Gastrocnemius medialis (tissue), 4 donors: ENCODE measurements around the gene KAZALD1. TPM values are rescaled to one million over a fixed set of nuclear protein-coding genes. Genes with fewer than 3 reads are reported as not detected.

Source experiments
- ATAC-seq, 2 donors: fragments of 150-250 bp; one replicate each; pipeline ENCODE4 v1.9.1; 2016
- DNase-seq, 2 donors: peaks; one replicate each; pipeline ENCODE4 v3.0.0-alpha.2; 2019
- H3K27ac ChIP-seq, 4 donors: fragments of 200-600 bp; sonication (generic); 1 replicate in 1 of 4; 2 replicates in 3 of 4; pipeline ENCODE4 v1.5.1; 2016 to 2018; ENCODE audit warnings: mild to moderate bottlenecking in 2 of 4, moderate library complexity in 1 of 4
- H3K27me3 ChIP-seq, 3 donors: fragments of 200-600 bp; sonication (generic) in 2 of 3; 1 replicate in 1 of 3; 2 replicates in 2 of 3; pipeline versions ENCODE4 v1.5.1 to v1.6.0; 2016 to 2019; ENCODE audit warnings: mild to moderate bottlenecking in 1 of 3, moderate library complexity in 1 of 3
- H3K36me3 ChIP-seq, 2 donors: fragments of 200-600 bp; sonication (generic) in 1 of 2; one replicate each; pipeline ENCODE4 v1.5.1; 2017 to 2018
- H3K4me1 ChIP-seq, 2 donors: fragments of 200-600 bp; sonication (generic) in 1 of 2; one replicate each; pipeline ENCODE4 v1.5.1; 2016 to 2017; ENCODE audit warnings: mild to moderate bottlenecking in 2 of 2
- H3K4me3 ChIP-seq, 4 donors: fragments of 200-600 bp; sonication (generic) in 3 of 4; 1 replicate in 1 of 4; 2 replicates in 3 of 4; pipeline ENCODE4 v1.5.1; 2016 to 2019; ENCODE audit warnings: mild to moderate bottlenecking in 2 of 4
- H3K9me3 ChIP-seq, 3 donors: fragments of 200-600 bp; sonication (generic) in 2 of 3; 1 replicate in 1 of 3; 2 replicates in 2 of 3; pipeline ENCODE4 v1.5.1; 2016 to 2019
- POLR2A ChIP-seq, 2 donors: fragments of 450-650 bp; IDR thresholded peaks; one replicate each; pipeline ENCODE4 v1.6.1; 2017; ENCODE audit warnings: antibody characterized with exemption in 2 of 2, mild to moderate bottlenecking in 2 of 2, moderate library complexity in 2 of 2
- in situ Hi-C, 4 donors: fragments of 200-750 bp; cut with MboI; loops; one replicate each; pipeline versions ENCODE4 v1.15.0 to v1.8.0; 2017; ENCODE audit warnings: low sequenced_read_pairs in 4 of 4
- intact Hi-C: fragments of 100-400 bp; cut with DNase I; formaldehyde crosslinking; loops from one replicate; pipeline ENCODE4 v1.15.1; 2023; ENCODE audit warnings: low total_unique reads
- total RNA-seq, 4 donors: library from RNA; depleted of rRNA; stranded (reverse); fragments of >200 nt; gene quantifications; one replicate each; pipeline versions ENCODE4 v1.1.0 to v1.2.3, GENCODE V29; 2016
- TF ChIP-seq, protein P1 (sequence below), 5 experiments: fragments of 450-650 bp in 3 of 5; fragments of 200-600 bp in 2 of 5; sonication (generic) in 2 of 5; IDR thresholded peaks in 4 of 5; conservative IDR thresholded peaks in 1 of 5; 1 replicate in 4 of 5; 2 replicates in 1 of 5; pipeline ENCODE4 v1.5.1; 2016 to 2019; ENCODE audit warnings: antibody characterized with exemption in 5 of 5, mild to moderate bottlenecking in 3 of 5, moderate library complexity in 3 of 5

The KAZALD1 gene
- total RNA-seq, 4 donors from 2014 or later, result 1.7 to 3.6 (median 2.2) TPM

DNA sequence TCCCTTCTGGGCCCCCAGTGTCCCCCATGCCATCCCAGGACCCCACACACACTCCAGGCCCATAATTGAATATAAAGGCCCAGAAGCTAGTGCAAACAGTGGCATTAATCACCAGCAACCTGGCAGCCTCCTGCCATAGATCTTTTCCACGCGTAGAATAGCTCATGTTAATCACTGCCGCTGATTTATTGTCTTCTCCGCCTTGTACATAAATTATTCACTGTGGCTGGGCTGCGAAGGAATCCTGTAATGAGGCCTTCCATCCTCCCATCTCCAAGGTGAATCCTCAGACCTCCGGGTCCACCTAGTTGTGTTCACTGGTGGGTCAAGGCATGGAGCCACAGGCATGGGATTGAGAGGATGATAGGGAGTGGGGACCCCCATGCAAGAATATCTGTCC lies 33.2 kb downstream of the KAZALD1 start:
- no peak for ATAC-seq
- no peak for TF ChIP-seq POLR2A (IDR thresholded peaks at IDR 0.05)
- TF ChIP-seq, protein P1, sequence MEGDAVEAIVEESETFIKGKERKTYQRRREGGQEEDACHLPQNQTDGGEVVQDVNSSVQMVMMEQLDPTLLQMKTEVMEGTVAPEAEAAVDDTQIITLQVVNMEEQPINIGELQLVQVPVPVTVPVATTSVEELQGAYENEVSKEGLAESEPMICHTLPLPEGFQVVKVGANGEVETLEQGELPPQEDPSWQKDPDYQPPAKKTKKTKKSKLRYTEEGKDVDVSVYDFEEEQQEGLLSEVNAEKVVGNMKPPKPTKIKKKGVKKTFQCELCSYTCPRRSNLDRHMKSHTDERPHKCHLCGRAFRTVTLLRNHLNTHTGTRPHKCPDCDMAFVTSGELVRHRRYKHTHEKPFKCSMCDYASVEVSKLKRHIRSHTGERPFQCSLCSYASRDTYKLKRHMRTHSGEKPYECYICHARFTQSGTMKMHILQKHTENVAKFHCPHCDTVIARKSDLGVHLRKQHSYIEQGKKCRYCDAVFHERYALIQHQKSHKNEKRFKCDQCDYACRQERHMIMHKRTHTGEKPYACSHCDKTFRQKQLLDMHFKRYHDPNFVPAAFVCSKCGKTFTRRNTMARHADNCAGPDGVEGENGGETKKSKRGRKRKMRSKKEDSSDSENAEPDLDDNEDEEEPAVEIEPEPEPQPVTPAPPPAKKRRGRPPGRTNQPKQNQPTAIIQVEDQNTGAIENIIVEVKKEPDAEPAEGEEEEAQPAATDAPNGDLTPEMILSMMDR (IDR thresholded peaks at IDR 0.05 in 4 of 5, conservative IDR thresholded peaks at IDR 0.05 in 1 of 5), result no peak
- intact Hi-C loops, result loop anchor here (1.0 kb wide), 1 partner anchor 47 kb away; no protein-coding TSS in a partner anchor
- in situ Hi-C loops, result loop anchor here in 2 of 4 donors (5.0 kb wide), 1 partner anchor 47 kb away; no protein-coding TSS in a partner anchor
- H3K4me1 ChIP-seq, result no peaks in the 10 kb centered on the region
- no peaks in the 10 kb centered on the region for H3K36me3 ChIP-seq
- H3K4me3 ChIP-seq, result no peak overlapping the region
- no peak for DNase-seq
- no peak overlapping the region for H3K27ac ChIP-seq
- H3K27me3 ChIP-seq, result peaks cover 7 to 31% (median 11%) of the 10 kb centered on the region in 3 donors
- H3K9me3 ChIP-seq, result no peaks in the 10 kb centered on the region

DNA sequence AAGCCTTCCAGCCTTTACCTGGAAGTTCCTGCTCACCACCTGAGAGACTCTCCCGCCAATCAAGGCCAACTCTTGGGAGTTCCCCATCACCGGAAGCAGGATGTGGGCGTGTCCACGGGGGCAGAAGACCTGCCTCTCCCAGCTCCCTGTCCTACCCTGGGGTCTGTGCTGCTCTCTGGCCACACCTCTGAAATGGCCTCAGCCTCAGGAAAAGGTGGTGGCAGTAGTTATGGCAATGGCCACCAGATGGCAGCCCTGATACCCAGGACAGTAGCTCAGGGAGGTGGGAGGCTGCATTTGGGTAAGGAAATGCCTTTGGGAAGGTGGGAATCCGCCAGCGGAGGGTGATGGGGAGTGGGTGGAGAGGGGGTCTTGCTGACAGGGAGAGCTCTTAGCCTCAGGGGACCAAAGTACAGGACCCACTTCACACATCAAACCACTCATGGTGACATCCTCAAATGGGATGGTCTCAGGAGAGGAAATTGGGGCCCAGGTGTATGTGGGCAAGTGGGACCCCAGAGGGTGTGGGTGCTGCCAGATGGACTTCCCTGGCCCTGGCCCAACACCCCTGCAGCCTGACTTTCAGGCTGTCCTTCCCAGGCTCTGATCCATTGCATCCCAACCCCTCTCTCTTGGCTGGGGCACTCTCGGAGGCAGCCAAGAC lies 33.9 kb downstream of the KAZALD1 start:
- Histone ChIP-seq H3K4me3 (no peak overlapping the region), H3K27me3 (peaks cover 7 to 32% (median 13%) of the 10 kb centered on the region in 3 donors), H3K36me3 (no peaks in the 10 kb centered on the region), H3K4me1 (no peaks in the 10 kb centered on the region), H3K9me3 (no peaks in the 10 kb centered on the region), H3K27ac (no peak overlapping the region)
- intact Hi-C loops (loop anchor here (1.0 kb wide), 1 partner anchor 47 kb away; no protein-coding TSS in a partner anchor), in situ Hi-C loops (loop anchor here in 2 of 4 donors (5.0 kb wide), 1 partner anchor 47 kb away; no protein-coding TSS in a partner anchor)
- ATAC-seq (peak; percentile 54 to 79), DNase-seq (peak; percentile 9 to 51)
- TF ChIP-seq, protein P1 (IDR thresholded peaks at IDR 0.05 in 4 of 5, conservative IDR thresholded peaks at IDR 0.05 in 1 of 5), result peak; percentile 55 to 77 (median 69)
- no peak for TF ChIP-seq POLR2A (IDR thresholded peaks at IDR 0.05)

DNA sequence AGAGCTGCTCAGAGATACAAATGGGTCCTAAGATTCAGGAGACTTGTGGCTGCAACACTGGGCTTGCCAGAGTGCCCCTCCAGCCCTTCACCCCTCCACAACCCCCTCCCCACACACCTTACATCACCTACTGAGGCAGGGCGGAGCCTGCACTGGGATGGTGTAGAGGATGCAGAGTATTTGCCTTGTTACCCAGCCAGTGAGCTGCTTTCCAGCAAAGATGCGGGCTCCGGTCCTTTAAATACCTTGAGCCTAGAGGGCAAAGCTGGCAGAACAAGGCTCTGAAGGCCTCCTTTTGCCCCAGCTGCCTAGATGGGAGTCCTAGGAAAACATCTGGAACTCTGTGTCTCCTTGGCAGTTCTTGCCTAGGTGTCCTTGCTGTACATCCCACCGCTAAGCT lies 34.6 kb downstream of the KAZALD1 start:
- H3K9me3 ChIP-seq, result no peaks in the 10 kb centered on the region
- intact Hi-C loops, result no loop called here
- in situ Hi-C loops, result loop anchor here in 2 of 4 donors (5.0 kb wide), 1 partner anchor 46 kb away; no protein-coding TSS in a partner anchor

DNA sequence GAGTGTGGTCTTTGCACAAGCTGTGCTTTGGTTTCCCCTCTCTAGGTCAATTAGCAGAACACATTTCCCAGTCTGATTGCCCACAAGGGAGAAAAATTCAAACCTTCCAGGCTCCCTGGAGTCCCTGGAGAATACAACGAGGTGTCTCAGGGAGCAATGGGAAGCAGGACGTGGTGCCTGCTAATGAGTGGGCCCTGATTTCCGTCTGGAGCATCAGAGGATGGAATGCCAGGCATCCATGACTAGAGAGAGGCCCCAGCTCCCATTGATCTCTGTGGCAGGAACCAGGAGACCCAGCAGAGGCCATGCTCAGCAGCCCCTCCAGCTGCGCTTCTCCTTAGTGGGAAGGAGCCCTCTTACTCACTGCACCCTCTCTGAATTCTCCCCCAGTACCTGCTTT lies 36.1 kb downstream of the KAZALD1 start:
- intact Hi-C loops (no loop called here), in situ Hi-C loops (loop anchor here in 2 of 4 donors (5.0 kb wide), 1 partner anchor 44 kb away; no protein-coding TSS in a partner anchor)
- no peaks in the 10 kb centered on the region for H3K4me1 ChIP-seq
- ATAC-seq (no peak), DNase-seq (no peak)
- no peak overlapping the region for H3K27ac ChIP-seq
- no peak for TF ChIP-seq POLR2A (IDR thresholded peaks at IDR 0.05)
- TF ChIP-seq, protein P1 (IDR thresholded peaks at IDR 0.05 in 4 of 5, conservative IDR thresholded peaks at IDR 0.05 in 1 of 5), result no peak
- no peak overlapping the region for H3K4me3 ChIP-seq
- H3K9me3 ChIP-seq, result no peaks in the 10 kb centered on the region
- peaks cover 7 to 28% (median 8%) of the 10 kb centered on the region in 3 donors for H3K27me3 ChIP-seq
- no peaks in the 10 kb centered on the region for H3K36me3 ChIP-seq

More for the DNA sequence above, 34.6 kb downstream of the KAZALD1 start:
- Histone ChIP-seq H3K27me3 (peaks cover 7 to 32% (median 13%) of the 10 kb centered on the region in 3 donors), H3K4me3 (no peak overlapping the region), H3K36me3 (no peaks in the 10 kb centered on the region), H3K4me1 (no peaks in the 10 kb centered on the region), H3K27ac (no peak overlapping the region)
- TF ChIP-seq, protein P1 (IDR thresholded peaks at IDR 0.05 in 4 of 5, conservative IDR thresholded peaks at IDR 0.05 in 1 of 5), result no peak
- no peak for TF ChIP-seq POLR2A (IDR thresholded peaks at IDR 0.05)
- DNase-seq (no peak), ATAC-seq (no peak)
